Gastroesophageal sphincter (tissue), 4 donors: ENCODE results near the gene ATG7. TPM values are rescaled to one million over a fixed set of nuclear protein-coding genes. Genes with fewer than 3 reads are reported as not detected.

ENCODE experiments used
- ATAC-seq: fragments of 150-250 bp; one replicate; pipeline ENCODE4 v1.9.1; 2016; ENCODE audit warnings: mild to moderate bottlenecking, moderate library complexity
- H3K27ac ChIP-seq, 4 donors: fragments of 200-600 bp; sonication (generic) in 3 of 4; 1 replicate in 3 of 4; 2 replicates in 1 of 4; pipeline ENCODE4 v1.5.1; 2016 to 2019
- H3K27me3 ChIP-seq: fragments of 200-600 bp; sonication (generic); one replicate; pipeline ENCODE4 v1.5.1; 2019
- H3K36me3 ChIP-seq, 2 donors: fragments of 200-600 bp; sonication (generic); one replicate each; pipeline ENCODE4 v1.5.1; 2019; ENCODE audit warnings: control low read depth in 1 of 2
- H3K4me1 ChIP-seq, 3 donors: fragments of 200-600 bp; sonication (generic); 1 replicate in 2 of 3; 2 replicates in 1 of 3; pipeline ENCODE4 v1.5.1; 2016 to 2019; ENCODE audit warnings: control low read depth in 2 of 3
- H3K4me3 ChIP-seq, 2 donors: fragments of 200-600 bp; sonication (generic); one replicate each; pipeline ENCODE4 v1.5.1; 2019; ENCODE audit warnings: mild to moderate bottlenecking in 1 of 2, moderate library complexity in 1 of 2
- H3K9me3 ChIP-seq, 3 donors: fragments of 200-600 bp; sonication (generic); one replicate each; pipeline ENCODE4 v1.5.1; 2017 to 2019; ENCODE audit warnings: control low read depth in 2 of 3
- EP300 ChIP-seq: sonication (generic); formaldehyde crosslinking; IDR thresholded peaks from one replicate; pipeline ENCODE4 v1.6.1; 2017; ENCODE audit warnings: antibody characterized with exemption, mild to moderate bottlenecking
- POLR2A ChIP-seq, 2 donors: fragments of 450-650 bp; IDR thresholded peaks; one replicate each; pipeline ENCODE4 v1.6.1; 2017; ENCODE audit warnings: antibody characterized with exemption in 2 of 2, mild to moderate bottlenecking in 2 of 2, moderate library complexity in 1 of 2
- POLR2AphosphoS5 ChIP-seq: sonication (generic); formaldehyde crosslinking; IDR thresholded peaks from one replicate; pipeline ENCODE4 v1.6.1; 2017; ENCODE audit warnings: antibody characterized with exemption
- WGBS, 2 donors: methylation state at CpG; one replicate each; pipeline ENCODE4 v1.1.5; 2018; ENCODE audit warnings: low coverage in 1 of 2; 5-methylcytosine and 5-hydroxymethylcytosine counted together
- total RNA-seq, 4 donors: library from RNA; depleted of rRNA; stranded (reverse); fragments of >200 nt; gene quantifications; one replicate each; pipeline ENCODE4 v1.1.0, GENCODE V29; 2016
- TF ChIP-seq, protein P1 (sequence below), 4 experiments: fragments of 200-600 bp in 2 of 4; fragments of 450-650 bp in 2 of 4; sonication (generic) in 1 of 4; IDR thresholded peaks; one replicate each; pipeline ENCODE4 v1.5.1; 2017 to 2019; ENCODE audit warnings: antibody characterized with exemption in 4 of 4, mild to moderate bottlenecking in 2 of 4, moderate library complexity in 2 of 4

The ATG7 gene
- total RNA-seq, 4 donors from 2014 or later: 28.3 to 64.9 (median 36.5) TPM

DNA sequence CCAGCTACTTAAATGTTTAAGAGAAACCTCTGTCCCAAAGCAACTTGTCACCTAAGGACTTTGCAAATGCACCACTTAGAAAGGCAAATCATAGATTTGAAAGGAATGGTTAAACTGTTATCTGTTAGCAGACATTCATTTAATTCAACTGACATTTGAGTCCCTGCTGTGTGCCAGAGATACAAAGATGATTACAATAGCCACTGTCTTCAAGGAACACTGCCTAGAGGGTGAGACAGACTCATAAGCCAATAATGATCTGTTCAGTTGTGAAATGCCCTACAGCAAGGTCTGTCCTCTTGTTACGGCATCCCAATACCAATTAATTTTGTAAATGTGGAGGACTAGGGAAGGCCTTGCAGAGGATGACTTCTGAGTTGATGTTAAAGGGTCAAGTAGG lies 113.1 kb downstream of the ATG7 start:
- Histone ChIP-seq H3K4me1 (peaks cover 5 to 29% (median 7%) of the 10 kb centered on the region in 3 donors), H3K27me3 (no peaks in the 10 kb centered on the region), H3K9me3 (no peaks in the 10 kb centered on the region), H3K27ac (peak overlapping the region in 2 of 4 donors; percentile 37 to 56), H3K36me3 (no peaks in the 10 kb centered on the region), H3K4me3 (no peak overlapping the region)
- WGBS, 2 donors: 60 to 82% methylated on average over 1 of the region's 1 CpG
- TF ChIP-seq EP300: no peak
- no peak for TF ChIP-seq POLR2A (IDR thresholded peaks at IDR 0.05)
- peak; percentile 31 for ATAC-seq

DNA sequence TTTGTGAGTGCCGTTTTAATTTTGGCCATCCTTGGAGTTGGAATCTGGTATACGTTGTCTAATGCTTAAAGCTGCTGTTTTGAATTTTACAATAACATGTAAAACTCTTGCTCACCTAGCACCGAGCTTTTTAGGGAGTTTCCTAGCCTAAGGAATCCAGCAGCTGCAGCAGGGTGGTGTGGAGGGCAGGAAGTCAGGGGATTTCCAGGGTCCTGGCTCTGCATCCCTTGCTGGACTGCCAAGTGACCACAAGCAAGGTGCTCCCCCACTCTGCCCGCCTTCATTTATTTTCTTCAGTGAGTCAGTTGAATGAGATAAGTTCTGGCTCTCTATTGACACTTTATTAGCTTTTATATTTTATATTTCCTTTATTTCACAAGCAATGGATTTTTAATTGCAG lies 113.7 kb downstream of the ATG7 start:
- Histone ChIP-seq H3K27me3 (no peaks in the 10 kb centered on the region), H3K9me3 (no peaks in the 10 kb centered on the region), H3K4me1 (peaks cover 5 to 29% (median 7%) of the 10 kb centered on the region in 3 donors), H3K27ac (peak overlapping the region in 2 of 4 donors; percentile 37 to 56), H3K4me3 (no peak overlapping the region), H3K36me3 (no peaks in the 10 kb centered on the region)
- TF ChIP-seq EP300: no peak
- TF ChIP-seq, protein P1, sequence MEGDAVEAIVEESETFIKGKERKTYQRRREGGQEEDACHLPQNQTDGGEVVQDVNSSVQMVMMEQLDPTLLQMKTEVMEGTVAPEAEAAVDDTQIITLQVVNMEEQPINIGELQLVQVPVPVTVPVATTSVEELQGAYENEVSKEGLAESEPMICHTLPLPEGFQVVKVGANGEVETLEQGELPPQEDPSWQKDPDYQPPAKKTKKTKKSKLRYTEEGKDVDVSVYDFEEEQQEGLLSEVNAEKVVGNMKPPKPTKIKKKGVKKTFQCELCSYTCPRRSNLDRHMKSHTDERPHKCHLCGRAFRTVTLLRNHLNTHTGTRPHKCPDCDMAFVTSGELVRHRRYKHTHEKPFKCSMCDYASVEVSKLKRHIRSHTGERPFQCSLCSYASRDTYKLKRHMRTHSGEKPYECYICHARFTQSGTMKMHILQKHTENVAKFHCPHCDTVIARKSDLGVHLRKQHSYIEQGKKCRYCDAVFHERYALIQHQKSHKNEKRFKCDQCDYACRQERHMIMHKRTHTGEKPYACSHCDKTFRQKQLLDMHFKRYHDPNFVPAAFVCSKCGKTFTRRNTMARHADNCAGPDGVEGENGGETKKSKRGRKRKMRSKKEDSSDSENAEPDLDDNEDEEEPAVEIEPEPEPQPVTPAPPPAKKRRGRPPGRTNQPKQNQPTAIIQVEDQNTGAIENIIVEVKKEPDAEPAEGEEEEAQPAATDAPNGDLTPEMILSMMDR (IDR thresholded peaks at IDR 0.05): no peak
- no peak for TF ChIP-seq POLR2A (IDR thresholded peaks at IDR 0.05)
- TF ChIP-seq POLR2AphosphoS5: no peak
- 6% methylated on average over 4 of the region's 4 CpGs; no CpG with 5 or more reads in 1 of the 2 donors for WGBS, 2 donors
- ATAC-seq: no peak

DNA sequence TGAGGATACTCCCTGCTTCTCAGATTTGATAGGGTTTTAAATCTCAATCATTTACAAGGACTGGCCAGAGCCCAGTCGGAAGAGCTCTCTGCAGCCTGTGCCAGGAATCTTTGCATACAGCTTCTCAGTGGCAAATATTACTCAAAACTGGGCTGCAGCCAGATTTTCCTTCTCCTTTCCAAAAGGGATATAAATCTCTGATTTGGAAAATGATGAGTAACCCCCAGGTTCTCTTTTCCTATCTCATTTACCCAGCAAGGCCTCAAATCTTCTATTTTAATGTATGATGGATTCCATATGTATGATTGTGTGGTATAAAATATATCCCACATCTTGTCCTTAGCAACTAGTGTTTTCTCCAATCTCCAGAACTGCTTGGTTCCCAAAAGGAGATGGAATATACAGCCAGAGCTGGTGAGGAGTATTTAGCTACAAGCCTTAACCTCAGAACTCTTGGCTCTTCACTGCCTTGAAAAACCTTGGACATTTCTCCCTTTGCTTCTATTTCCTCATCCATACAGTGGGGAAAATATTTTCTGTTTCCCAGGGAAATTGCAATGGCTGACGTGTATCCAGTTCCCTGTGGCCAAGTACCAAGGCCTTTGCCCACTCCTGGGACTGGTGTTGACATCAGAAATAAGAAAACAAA lies 114.4 kb downstream of the ATG7 start:
- peaks cover 5 to 36% (median 7%) of the 10 kb centered on the region in 3 donors for H3K4me1 ChIP-seq

DNA sequence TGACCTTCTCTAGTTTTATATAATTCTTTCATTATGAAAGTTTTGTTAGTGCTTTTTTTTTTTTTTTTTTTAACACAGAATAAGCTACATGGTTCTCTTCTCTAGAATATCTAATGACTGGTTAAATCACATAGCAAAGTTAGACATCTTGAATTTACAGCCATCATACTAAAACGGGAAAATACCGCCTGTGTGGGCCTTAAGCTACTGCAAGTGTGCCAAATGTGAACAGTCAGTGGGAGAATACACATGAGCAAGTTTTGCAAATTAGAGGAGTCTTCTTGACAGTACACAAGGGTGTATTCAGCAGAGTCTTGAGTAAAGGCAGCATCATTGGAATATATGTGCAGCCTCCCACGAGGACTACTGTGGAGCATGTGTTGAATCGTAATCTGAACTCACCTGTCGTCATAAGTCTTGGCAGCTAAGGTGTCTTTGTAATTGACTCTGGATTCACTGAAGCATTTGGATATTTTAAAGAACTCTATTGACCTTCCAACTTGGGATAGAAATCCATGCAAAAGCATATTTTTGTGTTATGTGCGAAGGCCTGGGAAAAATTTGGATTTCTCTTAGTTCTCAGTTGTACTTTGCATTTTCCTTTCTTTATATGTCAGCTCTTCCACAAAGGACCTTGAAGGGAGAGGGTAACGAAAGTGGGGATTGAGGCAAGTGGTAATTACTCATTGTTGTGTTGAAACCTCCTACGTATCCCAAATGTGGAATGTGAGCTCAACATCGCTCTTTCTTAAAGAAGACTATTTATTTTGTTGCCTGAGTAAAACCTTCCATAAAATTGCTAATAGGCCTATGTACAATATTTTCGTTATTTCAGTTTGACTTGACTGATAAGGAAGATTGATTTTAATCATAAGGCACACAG lies 117.4 kb downstream of the ATG7 start:
- H3K9me3 ChIP-seq: no peaks in the 10 kb centered on the region
- 86 to 92% methylated on average over 10 of the region's 10 CpGs for WGBS, 2 donors
- no peak overlapping the region for H3K27ac ChIP-seq
- peaks cover 7 to 50% (median 12%) of the 10 kb centered on the region in 3 donors for H3K4me1 ChIP-seq
- H3K36me3 ChIP-seq: no peaks in the 10 kb centered on the region
- no peaks in the 10 kb centered on the region for H3K27me3 ChIP-seq
- TF ChIP-seq, protein P1 (IDR thresholded peaks at IDR 0.05): no peak
- TF ChIP-seq POLR2A (IDR thresholded peaks at IDR 0.05): no peak
- TF ChIP-seq EP300: no peak
- TF ChIP-seq POLR2AphosphoS5: no peak
- no peak overlapping the region for H3K4me3 ChIP-seq
- ATAC-seq: no peak

More for the DNA sequence above, 114.4 kb downstream of the ATG7 start:
- WGBS, 2 donors: 30% methylated on average over 2 of the region's 2 CpGs; no CpG with 5 or more reads in 1 of the 2 donors
- Histone ChIP-seq H3K27me3 (no peaks in the 10 kb centered on the region), H3K36me3 (no peaks in the 10 kb centered on the region), H3K4me3 (no peak overlapping the region), H3K27ac (peak overlapping the region in 3 of 4 donors; percentile 28 to 56 (median 37)), H3K9me3 (no peaks in the 10 kb centered on the region)
- no peak for ATAC-seq
- no peak for TF ChIP-seq EP300
- no peak for TF ChIP-seq POLR2A (IDR thresholded peaks at IDR 0.05)
- peak; percentile 28 for TF ChIP-seq POLR2AphosphoS5
- TF ChIP-seq, protein P1 (IDR thresholded peaks at IDR 0.05): no peak

DNA sequence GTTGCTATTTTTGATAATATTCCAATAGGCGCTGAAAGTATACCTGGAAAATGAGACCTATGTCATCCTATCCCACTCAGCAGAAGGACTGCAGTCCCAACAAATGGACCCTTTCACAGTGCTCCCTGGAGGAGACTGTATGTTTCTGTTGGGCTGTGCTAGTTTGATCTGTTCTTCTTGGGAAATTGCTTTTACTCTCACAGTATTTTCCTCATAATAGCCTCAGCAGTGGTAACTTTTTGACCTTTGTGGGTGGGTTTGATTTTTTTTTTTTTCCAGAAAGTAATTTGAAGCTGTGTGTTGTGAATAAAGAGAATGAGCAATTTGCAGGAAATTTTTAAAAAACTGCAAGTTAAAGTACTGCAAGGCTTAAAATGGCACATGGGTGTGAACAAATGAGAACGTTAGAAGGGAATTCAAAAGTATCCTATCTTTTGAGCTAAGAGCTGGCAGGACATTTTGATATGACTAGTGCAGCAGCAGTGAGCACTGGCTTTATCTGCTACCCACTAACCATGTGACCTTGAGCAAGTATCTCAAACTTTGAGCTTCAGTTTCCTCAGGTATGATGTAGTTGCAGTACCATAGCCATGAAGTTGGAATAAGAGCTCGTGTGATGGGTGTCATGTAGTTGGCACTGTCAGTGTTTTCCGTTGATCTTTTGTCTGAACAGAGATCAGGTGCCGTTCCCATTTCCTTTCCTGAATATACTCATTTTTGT lies 118.4 kb downstream of the ATG7 start:
- no peak for ATAC-seq
- 64 to 75% methylated on average over 4 to 5 of the region's 5 CpGs for WGBS, 2 donors
- H3K9me3 ChIP-seq: no peaks in the 10 kb centered on the region
- no peaks in the 10 kb centered on the region for H3K36me3 ChIP-seq
- TF ChIP-seq EP300: no peak
- TF ChIP-seq POLR2A (IDR thresholded peaks at IDR 0.05): no peak
- no peak for TF ChIP-seq POLR2AphosphoS5
- TF ChIP-seq, protein P1 (IDR thresholded peaks at IDR 0.05): no peak
- H3K4me3 ChIP-seq: no peak overlapping the region
- H3K4me1 ChIP-seq: peaks cover 7 to 45% (median 12%) of the 10 kb centered on the region in 3 donors
- no peak overlapping the region for H3K27ac ChIP-seq
- H3K27me3 ChIP-seq: no peaks in the 10 kb centered on the region
